IMR-90 (cell line): ENCODE measurements around the gene TMEM95. TPM values are rescaled to one million over a fixed set of nuclear protein-coding genes. Genes with fewer than 3 reads are reported as not detected.

Source experiments
- ATAC-seq: fragments of 200-7000 bp; cut with Tn5 transposase; 2 replicates; pipeline ENCODE4 v1.9.1; 2020; ENCODE audit warnings: low read depth, mild to moderate bottlenecking, moderate library complexity
- BruUV-seq: library from RNA; stranded (reverse); fragments of 400-500 nt; replicated peaks from 2 replicates; lab custom pipeline; 2021; lab: Mats Ljungman, UMichigan
- CTCF ChIA-PET: fragments of 300-600 bp; formaldehyde crosslinking; extraction: SDS; loops from one replicate; lab custom pipeline; 2021; ENCODE audit warnings: antibody characterized with exemption; lab: Yijun Ruan, JAX
- POLR2A ChIA-PET: fragments of 300-600 bp; sonication (Branson Sonifier 250); formaldehyde crosslinking; loops from one replicate; lab custom pipeline; 2022; ENCODE audit warnings: antibody characterized with exemption; ENCODE audit not compliant: unreplicated experiment; lab: Charles Lee
- DNase-seq: peaks from one replicate; pipeline ENCODE4 v3.0.0; 2013
- H2AFZ ChIP-seq: replicated peaks from 2 replicates; pipeline ENCODE3; 2013; ENCODE audit warnings: low read length, mild to moderate bottlenecking; ENCODE audit not compliant: poor library complexity
- H2AK5ac ChIP-seq: 2 replicates; pipeline ENCODE4 v1.6.1; 2013; ENCODE audit warnings: low read depth, low read length, inconsistent platforms
- H2AK9ac ChIP-seq: replicated peaks from 2 replicates; pipeline ENCODE3; 2013; ENCODE audit warnings: mild to moderate bottlenecking, low read depth, low read length, moderate library complexity; ENCODE audit not compliant: poor library complexity
- H2BK120ac ChIP-seq: 2 replicates; pipeline ENCODE4 v1.6.1; 2013; ENCODE audit warnings: low read depth, low read length, inconsistent platforms
- H2BK15ac ChIP-seq: 3 replicates; pipeline ENCODE4 v1.6.1; 2013; ENCODE audit warnings: low read depth, low read length, inconsistent platforms
- H2BK20ac ChIP-seq: 2 replicates; pipeline ENCODE4 v1.6.1; 2013; ENCODE audit warnings: low read depth, mild to moderate bottlenecking, inconsistent platforms, low read length, moderate library complexity
- H2BK5ac ChIP-seq: 2 replicates; pipeline ENCODE4 v1.6.1; 2013; ENCODE audit warnings: mild to moderate bottlenecking, low read depth, low read length, inconsistent platforms; ENCODE audit not compliant: poor library complexity, severe bottlenecking
- H3K14ac ChIP-seq: replicated peaks from 2 replicates; pipeline ENCODE4 v1.6.1; 2013; ENCODE audit warnings: low read depth, low read length, inconsistent platforms
- H3K18ac ChIP-seq: 2 replicates; pipeline ENCODE4 v1.6.1; 2013; ENCODE audit warnings: low read depth, low read length, control low read depth
- H3K23ac ChIP-seq: 2 replicates; pipeline ENCODE4 v1.6.1; 2013; ENCODE audit warnings: low read depth, low read length, inconsistent platforms
- H3K27ac ChIP-seq: 2 replicates; pipeline ENCODE4 v1.5.1; 2013; ENCODE audit warnings: mild to moderate bottlenecking, control low read depth, low read length; ENCODE audit not compliant: insufficient read depth
- H3K27me3 ChIP-seq: 2 replicates; pipeline ENCODE4 v1.6.1; 2013; ENCODE audit warnings: low read length; ENCODE audit not compliant: control insufficient read depth, insufficient read depth
- H3K36me3 ChIP-seq: 2 replicates; pipeline ENCODE4 v1.6.1; 2013; ENCODE audit warnings: low read length, mixed read lengths; ENCODE audit not compliant: control insufficient read depth, insufficient read depth
- H3K4ac ChIP-seq: 2 replicates; pipeline ENCODE4 v1.6.1; 2013; ENCODE audit warnings: low read depth, low read length, inconsistent platforms
- H3K4me1 ChIP-seq: 2 replicates; pipeline ENCODE4 v1.6.1; 2013; ENCODE audit warnings: low read length, mixed read lengths; ENCODE audit not compliant: control insufficient read depth, insufficient read depth
- H3K4me2 ChIP-seq: 2 replicates; pipeline ENCODE4 v1.6.1; 2013; ENCODE audit warnings: low read depth, mild to moderate bottlenecking, control low read depth, low read length, moderate library complexity
- H3K4me3 ChIP-seq: 2 replicates; pipeline ENCODE4 v1.5.1; 2013; ENCODE audit warnings: low read depth, mild to moderate bottlenecking, control low read depth, low read length, moderate library complexity; ENCODE audit not compliant: insufficient read depth
- H3K56ac ChIP-seq: 2 replicates; pipeline ENCODE4 v1.6.1; 2013; ENCODE audit warnings: low read length, inconsistent platforms; ENCODE audit not compliant: insufficient read depth; ENCODE audit errors: extremely low read depth
- H3K79me1 ChIP-seq, 2 experiments: 2 replicates each; pipeline ENCODE4 v1.6.1; 2013; ENCODE audit warnings: low read length in 2 of 2, inconsistent platforms in 1 of 2, low read depth in 1 of 2
- H3K9ac ChIP-seq: 2 replicates; pipeline ENCODE4 v1.6.1; 2013; ENCODE audit warnings: low read depth, low read length, control low read depth
- H3K9me1 ChIP-seq: 2 replicates; pipeline ENCODE4 v1.6.1; 2013; ENCODE audit warnings: low read length, inconsistent platforms; ENCODE audit not compliant: insufficient read depth
- H3K9me3 ChIP-seq: 2 replicates; pipeline ENCODE4 v1.6.1; 2013; ENCODE audit warnings: low read length; ENCODE audit not compliant: control insufficient read depth, insufficient read depth
- H4K20me1 ChIP-seq: 2 replicates; pipeline ENCODE4 v1.6.1; 2013; ENCODE audit warnings: low read length, inconsistent platforms; ENCODE audit not compliant: insufficient read depth
- H4K5ac ChIP-seq: 2 replicates; pipeline ENCODE4 v1.6.1; 2013; ENCODE audit warnings: mild to moderate bottlenecking, low read depth, low read length, control low read depth
- H4K8ac ChIP-seq, 2 experiments: 2 replicates each; pipeline ENCODE4 v1.6.1; 2013; ENCODE audit warnings: low read depth in 2 of 2, low read length in 2 of 2, control low read depth in 1 of 2, inconsistent platforms in 1 of 2
- H4K91ac ChIP-seq: 2 replicates; pipeline ENCODE4 v1.6.1; 2013; ENCODE audit warnings: low read depth, low read length, inconsistent platforms; ENCODE audit not compliant: insufficient read depth
- CEBPB ChIP-seq: IDR thresholded peaks from 2 replicates; pipeline ENCODE4 v1.6.1; 2012; ENCODE audit warnings: low read depth, low read length, improper control_type of control experiment
- FOS ChIP-seq: fragments of 150-350 bp; IDR thresholded peaks from 2 replicates; pipeline ENCODE4 v1.6.1; 2016; ENCODE audit warnings: low read depth, low read length
- MAZ ChIP-seq: IDR thresholded peaks from 2 replicates; pipeline ENCODE4 v1.6.1; 2012; ENCODE audit warnings: low read depth, mild to moderate bottlenecking, low read length, improper control_type of control experiment, moderate library complexity, borderline replicate concordance
- MXI1 ChIP-seq: IDR thresholded peaks from 2 replicates; pipeline ENCODE4 v1.6.1; 2012; ENCODE audit warnings: low read depth, mild to moderate bottlenecking, low read length, moderate library complexity, borderline replicate concordance
- NFE2L2 ChIP-seq: fragments of 150-350 bp; IDR thresholded peaks from 2 replicates; pipeline ENCODE4 v1.6.1; 2016; ENCODE audit warnings: low read depth, mild to moderate bottlenecking, low read length
- POLR2A ChIP-seq: IDR thresholded peaks from 2 replicates; pipeline ENCODE4 v1.6.1; 2012; ENCODE audit warnings: mild to moderate bottlenecking, low read depth, low read length
- RAD21 ChIP-seq: IDR thresholded peaks from 2 replicates; pipeline ENCODE4 v1.6.1; 2012; ENCODE audit warnings: low read length, improper control_type of control experiment
- RCOR1 ChIP-seq: IDR thresholded peaks from 2 replicates; pipeline ENCODE4 v1.6.1; 2012; ENCODE audit warnings: mild to moderate bottlenecking, low read length, improper control_type of control experiment; ENCODE audit not compliant: insufficient replicate concordance
- SMC3 ChIP-seq: fragments of 150-350 bp; IDR thresholded peaks from 2 replicates; pipeline ENCODE4 v1.6.1; 2016; ENCODE audit warnings: low read depth, mild to moderate bottlenecking, antibody characterized with exemption, low read length, moderate library complexity
- WGBS, 2 experiments: methylation state at CpG; one replicate each; pipeline versions ENCODE4 v1.1.5 to v1.1.7; 2013; ENCODE audit warnings: missing lambda C conversion rate in 2 of 2; ENCODE audit not compliant: insufficient read length in 1 of 2; ENCODE audit errors: extremely low coverage in 2 of 2; 5-methylcytosine and 5-hydroxymethylcytosine counted together
- dilution Hi-C: fragments of 300-500 bp; cut with HindIII; formaldehyde crosslinking; loops from one replicate; pipeline ENCODE4 v1.14.3; 2018; ENCODE audit warnings: low sequenced_read_pairs; ENCODE audit not compliant: unreplicated experiment
- in situ Hi-C: fragments of 300-500 bp; cut with MboI; formaldehyde crosslinking; loops from 3 replicates; pipeline ENCODE4 v1.14.3; 2019; ENCODE audit warnings: low sequenced_read_pairs, inconsistent platforms, mixed read lengths
- intact Hi-C: fragments of 100-400 bp; cut with micrococcal nuclease; formaldehyde crosslinking; loops from 2 replicates; pipeline ENCODE4 v1.10.0; 2022
- polyA plus RNA-seq, 3 experiments: library from polyadenylated mRNA; depleted of rRNA; stranded (reverse); fragments of >200 nt; gene quantifications; 2 replicates each; pipeline ENCODE4 v1.2.3, GENCODE V29; 2012; ENCODE audit warnings: low replicate concordance in 1 of 3
- total RNA-seq: library from RNA; depleted of rRNA; stranded (reverse); fragments of >200 nt; gene quantifications from 2 replicates; pipeline ENCODE4 v1.2.3, GENCODE V29; 2012
- TF ChIP-seq, protein P1 (sequence below): conservative IDR thresholded peaks from 2 replicates; pipeline ENCODE4 v1.5.1; 2012; ENCODE audit warnings: mild to moderate bottlenecking, low read depth, low read length, improper control_type of control experiment
- TF ChIP-seq, protein P2 (sequence below): fragments of 150-350 bp; IDR thresholded peaks from 2 replicates; pipeline ENCODE4 v1.6.1; 2016; ENCODE audit warnings: low read depth, mild to moderate bottlenecking, low read length, moderate library complexity, borderline replicate concordance
- TF ChIP-seq, protein P3 (sequence below): fragments of 150-350 bp; IDR thresholded peaks from 2 replicates; pipeline ENCODE4 v1.6.1; 2017; ENCODE audit warnings: mild to moderate bottlenecking, antibody characterized with exemption, low read length, low read depth

Gene TMEM95
- total and polyA plus RNA-seq, 2 of the 4 experiments (the other 2 are of a cell fraction), result not detected

DNA sequence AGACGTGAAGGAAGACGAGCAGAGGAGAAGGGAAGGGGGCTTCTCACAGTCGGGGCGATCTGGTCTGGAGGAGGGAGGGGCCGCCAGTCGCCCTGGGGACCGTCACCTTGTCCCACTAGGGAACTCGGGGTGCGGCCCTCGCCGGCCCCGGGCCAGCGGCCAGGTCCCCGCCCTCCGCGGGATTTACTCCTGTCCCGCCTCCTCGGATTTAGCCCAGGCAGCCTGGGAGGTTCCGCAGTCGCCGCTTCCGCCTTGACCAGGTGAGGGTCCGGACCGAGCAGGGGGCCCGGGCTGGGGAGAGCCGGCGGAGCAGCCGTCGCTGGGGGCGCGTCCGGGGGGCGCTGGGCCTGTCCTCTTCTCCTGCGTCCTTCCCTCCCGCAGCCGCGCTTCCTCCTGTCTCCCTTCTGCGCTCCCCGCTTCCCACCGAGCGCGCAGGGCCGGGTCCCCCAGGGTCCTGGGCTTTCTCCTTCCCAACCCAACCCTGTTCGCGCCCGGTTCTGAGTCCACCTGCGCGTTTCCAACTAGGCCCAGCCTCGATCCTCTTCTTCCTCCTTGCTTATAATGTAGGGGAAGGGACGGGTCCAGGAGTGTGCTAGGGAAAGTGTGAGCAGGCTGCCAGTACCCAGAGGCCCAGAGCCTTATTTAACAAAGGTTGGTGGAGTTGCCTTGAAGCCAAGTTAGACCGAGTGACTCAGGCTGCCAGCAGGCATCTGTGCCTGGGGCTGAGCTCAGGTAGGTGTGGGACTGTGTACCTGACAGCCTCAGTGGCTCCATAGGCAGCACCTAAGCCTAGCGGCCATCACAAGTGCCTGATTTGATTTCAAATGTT is 26.1 kb downstream of the TMEM95 start, which contains the start of gene TNK1 (continued):
- TF ChIP-seq MXI1 (no peak), SMC3 (no peak)

DNA sequence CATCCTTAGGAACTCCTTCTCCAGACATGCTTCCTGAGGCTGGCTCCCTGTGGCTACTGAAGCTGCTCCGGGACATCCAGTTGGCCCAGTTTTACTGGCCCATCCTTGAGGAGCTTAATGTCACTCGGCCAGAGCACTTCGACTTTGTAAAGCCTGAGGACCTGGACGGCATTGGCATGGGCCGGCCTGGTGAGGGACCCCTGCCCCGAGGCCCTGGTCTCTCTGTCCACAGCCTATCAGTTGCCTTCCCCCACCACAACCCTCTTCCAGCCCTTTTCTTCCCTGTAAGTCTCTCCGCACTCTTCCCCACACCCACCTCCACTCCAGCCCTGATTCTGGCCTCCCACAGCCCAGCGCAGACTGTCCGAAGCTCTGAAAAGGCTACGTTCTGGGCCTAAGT is 27.9 kb downstream of the TMEM95 start:
- Histone ChIP-seq H3K14ac (no peak overlapping the region), H3K56ac (no peak overlapping the region), H3K4me3 (no peak overlapping the region), H3K4me1 (peaks cover 7% of the 10 kb centered on the region; the same call in 1 of the 2 replicates), H4K20me1 (no peaks in the 10 kb centered on the region), H3K36me3 (peaks cover 2% of the 10 kb centered on the region; the same call in 1 of the 2 replicates), H3K9ac (no peak overlapping the region), H3K9me3 (peaks cover 8% of the 10 kb centered on the region; the same call in 1 of the 2 replicates), H2BK120ac (no peak overlapping the region), H4K8ac (no peak overlapping the region), H3K4ac (no peak overlapping the region), H3K18ac (no peak overlapping the region), H4K91ac (no peak overlapping the region), H4K5ac (no peak overlapping the region), H2BK15ac (no peak overlapping the region), H2AK5ac (no peak overlapping the region), H3K27me3 (peaks cover 26% of the 10 kb centered on the region), H2AFZ (no peak overlapping the region), H3K27ac (no peak overlapping the region), H3K79me1 (no peaks in the 10 kb centered on the region), H3K4me2 (no peak overlapping the region), H2BK20ac (no peak overlapping the region), H3K9me1 (peaks cover 2% of the 10 kb centered on the region; the same call in 1 of the 2 replicates), H3K23ac (no peak overlapping the region), H2AK9ac (peak overlapping the region; percentile 5), H2BK5ac (no peak overlapping the region)
- in situ Hi-C loops, result no loop called here
- dilution Hi-C loops, result no loop called here
- no peak for ATAC-seq
- no peak for DNase-seq
- no TSS peak for BruUV-seq
- POLR2A ChIA-PET, result no interaction called here
- intact Hi-C loops, result no loop called here
- WGBS, 2 experiments, result 86% methylated on average over 6 of the region's 10 CpGs; no CpG with 5 or more reads in 1 of the 2 experiments
- CTCF ChIA-PET, result no interaction called here
- no peak for TF ChIP-seq SMC3
- TF ChIP-seq RCOR1, result no peak
- TF ChIP-seq POLR2A, result no peak
- TF ChIP-seq, protein P1, sequence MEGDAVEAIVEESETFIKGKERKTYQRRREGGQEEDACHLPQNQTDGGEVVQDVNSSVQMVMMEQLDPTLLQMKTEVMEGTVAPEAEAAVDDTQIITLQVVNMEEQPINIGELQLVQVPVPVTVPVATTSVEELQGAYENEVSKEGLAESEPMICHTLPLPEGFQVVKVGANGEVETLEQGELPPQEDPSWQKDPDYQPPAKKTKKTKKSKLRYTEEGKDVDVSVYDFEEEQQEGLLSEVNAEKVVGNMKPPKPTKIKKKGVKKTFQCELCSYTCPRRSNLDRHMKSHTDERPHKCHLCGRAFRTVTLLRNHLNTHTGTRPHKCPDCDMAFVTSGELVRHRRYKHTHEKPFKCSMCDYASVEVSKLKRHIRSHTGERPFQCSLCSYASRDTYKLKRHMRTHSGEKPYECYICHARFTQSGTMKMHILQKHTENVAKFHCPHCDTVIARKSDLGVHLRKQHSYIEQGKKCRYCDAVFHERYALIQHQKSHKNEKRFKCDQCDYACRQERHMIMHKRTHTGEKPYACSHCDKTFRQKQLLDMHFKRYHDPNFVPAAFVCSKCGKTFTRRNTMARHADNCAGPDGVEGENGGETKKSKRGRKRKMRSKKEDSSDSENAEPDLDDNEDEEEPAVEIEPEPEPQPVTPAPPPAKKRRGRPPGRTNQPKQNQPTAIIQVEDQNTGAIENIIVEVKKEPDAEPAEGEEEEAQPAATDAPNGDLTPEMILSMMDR, result no peak
- no peak for TF ChIP-seq MXI1
- no peak for TF ChIP-seq FOS
- no peak for TF ChIP-seq NFE2L2
- TF ChIP-seq, protein P2, sequence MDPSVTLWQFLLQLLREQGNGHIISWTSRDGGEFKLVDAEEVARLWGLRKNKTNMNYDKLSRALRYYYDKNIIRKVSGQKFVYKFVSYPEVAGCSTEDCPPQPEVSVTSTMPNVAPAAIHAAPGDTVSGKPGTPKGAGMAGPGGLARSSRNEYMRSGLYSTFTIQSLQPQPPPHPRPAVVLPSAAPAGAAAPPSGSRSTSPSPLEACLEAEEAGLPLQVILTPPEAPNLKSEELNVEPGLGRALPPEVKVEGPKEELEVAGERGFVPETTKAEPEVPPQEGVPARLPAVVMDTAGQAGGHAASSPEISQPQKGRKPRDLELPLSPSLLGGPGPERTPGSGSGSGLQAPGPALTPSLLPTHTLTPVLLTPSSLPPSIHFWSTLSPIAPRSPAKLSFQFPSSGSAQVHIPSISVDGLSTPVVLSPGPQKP, result no peak
- no peak for TF ChIP-seq MAZ
- TF ChIP-seq RAD21, result no peak
- TF ChIP-seq, protein P3, sequence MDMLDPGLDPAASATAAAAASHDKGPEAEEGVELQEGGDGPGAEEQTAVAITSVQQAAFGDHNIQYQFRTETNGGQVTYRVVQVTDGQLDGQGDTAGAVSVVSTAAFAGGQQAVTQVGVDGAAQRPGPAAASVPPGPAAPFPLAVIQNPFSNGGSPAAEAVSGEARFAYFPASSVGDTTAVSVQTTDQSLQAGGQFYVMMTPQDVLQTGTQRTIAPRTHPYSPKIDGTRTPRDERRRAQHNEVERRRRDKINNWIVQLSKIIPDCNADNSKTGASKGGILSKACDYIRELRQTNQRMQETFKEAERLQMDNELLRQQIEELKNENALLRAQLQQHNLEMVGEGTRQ, result no peak
- no peak for TF ChIP-seq CEBPB
